ENCODE measurements around the gene C2CD5.
"Not testable (repeated sequence)": the region's sequence is repeated elsewhere in the genome, so short reads cannot be mapped to it uniquely, and the experiment has no call there.

Gene C2CD5

GRCh38 chr12:22477166-22477893, 67.0 kb downstream of the C2CD5 start:
- DNase-seq (ENCODE audit: low read depth in 2 of 2) = no peak

- no peak for DNase-seq (ENCODE audit: low read depth in 2 of 2)
These were observed 68.2 kb downstream of the C2CD5 start for GRCh38 chr12:22476133-22476532.

- no peak for DNase-seq (ENCODE audit: low read depth in 2 of 2)
These were observed 69.2 kb downstream of the C2CD5 start for GRCh38 chr12:22474970-22475720.

DNA sequence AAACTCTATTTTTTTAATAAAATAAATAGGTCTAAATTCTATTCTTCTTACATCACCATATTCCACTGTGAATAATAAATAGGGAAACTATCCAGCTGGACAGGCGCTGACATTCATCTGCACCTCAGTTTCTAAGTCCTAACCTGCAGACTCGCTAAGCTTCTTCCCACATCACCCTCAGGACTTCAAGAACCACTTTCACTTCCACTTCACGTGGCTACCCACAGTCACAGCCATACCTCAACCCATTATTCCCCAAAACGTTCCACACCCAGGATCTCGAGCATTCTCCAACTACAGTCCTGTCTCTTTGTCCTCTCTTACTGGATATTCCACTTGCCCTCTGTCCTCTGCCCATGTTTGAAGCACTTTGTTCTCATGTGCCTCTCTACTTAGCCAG, 71.1 kb downstream of the C2CD5 start:
- DNase-seq (ENCODE audit: low read depth in 2 of 2) = no peak

GRCh38 chr12:22467190-22467589, 77.2 kb downstream of the C2CD5 start:
- no peak for DNase-seq (ENCODE audit: low read depth in 2 of 2)

- DNase-seq (ENCODE audit: low read depth in 2 of 2) = no peak
These were observed 81.0 kb downstream of the C2CD5 start for GRCh38 chr12:22463306-22463705.

- no peak for DNase-seq (ENCODE audit: low read depth in 2 of 2)
These were observed 82.6 kb downstream of the C2CD5 start for GRCh38 chr12:22461786-22462185.

DNA sequence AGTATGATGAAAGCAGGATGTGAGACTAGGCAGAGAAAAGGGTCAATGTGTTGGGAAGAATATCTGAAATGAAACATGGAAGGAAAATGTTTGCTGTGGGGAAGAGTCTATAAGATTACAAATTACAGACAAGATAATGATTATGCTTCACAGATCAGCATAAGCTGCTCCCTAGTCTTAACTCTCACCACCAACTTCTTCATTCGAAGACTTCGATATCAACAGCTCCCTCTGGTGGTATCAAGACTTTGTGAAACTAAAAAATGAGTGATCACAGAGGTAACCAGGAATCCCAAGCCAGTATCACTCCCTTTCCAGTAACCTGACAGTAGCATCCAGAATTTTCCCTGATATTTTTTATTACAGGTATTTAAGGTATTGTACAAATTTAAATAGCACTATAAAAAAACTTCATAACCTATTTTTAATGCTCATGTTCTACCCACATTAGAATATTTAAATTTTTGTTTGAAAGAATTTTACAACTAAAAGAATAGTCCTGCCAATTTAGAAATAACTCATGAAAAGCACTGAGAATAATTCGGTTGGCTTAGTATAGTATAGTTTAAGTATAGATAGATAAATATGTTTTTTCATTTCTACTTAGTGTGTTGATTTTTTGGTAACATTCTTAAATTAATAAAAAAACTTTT, 84.4 kb downstream of the C2CD5 start:
- DNase-seq (ENCODE audit: low read depth in 2 of 2) = no peak

GRCh38 chr12:22458298-22458937, 85.9 kb downstream of the C2CD5 start:
- DNase-seq (ENCODE audit: low read depth in 2 of 2) = no peak

GRCh38 chr12:22457085-22457484, 87.3 kb downstream of the C2CD5 start:
- no peak for DNase-seq (ENCODE audit: low read depth in 2 of 2)

DNA sequence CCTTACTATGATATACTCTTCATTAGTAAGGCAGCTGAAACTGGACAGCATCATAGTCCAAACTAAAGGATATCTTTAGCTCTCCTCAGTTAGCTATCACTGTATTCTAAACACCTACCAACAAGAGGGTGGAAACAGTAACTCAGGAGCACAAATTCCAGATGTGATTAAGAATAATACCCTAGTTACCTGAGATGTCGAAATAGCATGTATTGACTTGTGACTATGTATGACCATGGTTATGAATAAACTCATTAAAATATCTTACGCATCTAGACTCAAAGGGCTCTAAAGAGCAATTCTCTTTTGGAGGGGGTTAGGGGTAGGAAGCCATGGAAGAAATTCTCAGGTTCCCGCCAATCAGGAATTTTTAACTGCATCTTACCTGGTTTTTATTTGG, 90.8 kb downstream of the C2CD5 start:
- no peak for DNase-seq (ENCODE audit: low read depth in 2 of 2)

- DNase-seq (ENCODE audit: low read depth in 2 of 2) = no peak
These were observed 97.1 kb downstream of the C2CD5 start for GRCh38 chr12:22447223-22447622.

GRCh38 chr12:22444317-22444665, 100.1 kb downstream of the C2CD5 start:
- DNase-seq (ENCODE audit: low read depth in 2 of 2) = not testable (repeated sequence)

- peak in 1 of 2 donors; percentile 24 for DNase-seq (ENCODE audit: low read depth in 2 of 2)
These were observed 100.7 kb downstream of the C2CD5 start for GRCh38 chr12:22443379-22444316.

DNA sequence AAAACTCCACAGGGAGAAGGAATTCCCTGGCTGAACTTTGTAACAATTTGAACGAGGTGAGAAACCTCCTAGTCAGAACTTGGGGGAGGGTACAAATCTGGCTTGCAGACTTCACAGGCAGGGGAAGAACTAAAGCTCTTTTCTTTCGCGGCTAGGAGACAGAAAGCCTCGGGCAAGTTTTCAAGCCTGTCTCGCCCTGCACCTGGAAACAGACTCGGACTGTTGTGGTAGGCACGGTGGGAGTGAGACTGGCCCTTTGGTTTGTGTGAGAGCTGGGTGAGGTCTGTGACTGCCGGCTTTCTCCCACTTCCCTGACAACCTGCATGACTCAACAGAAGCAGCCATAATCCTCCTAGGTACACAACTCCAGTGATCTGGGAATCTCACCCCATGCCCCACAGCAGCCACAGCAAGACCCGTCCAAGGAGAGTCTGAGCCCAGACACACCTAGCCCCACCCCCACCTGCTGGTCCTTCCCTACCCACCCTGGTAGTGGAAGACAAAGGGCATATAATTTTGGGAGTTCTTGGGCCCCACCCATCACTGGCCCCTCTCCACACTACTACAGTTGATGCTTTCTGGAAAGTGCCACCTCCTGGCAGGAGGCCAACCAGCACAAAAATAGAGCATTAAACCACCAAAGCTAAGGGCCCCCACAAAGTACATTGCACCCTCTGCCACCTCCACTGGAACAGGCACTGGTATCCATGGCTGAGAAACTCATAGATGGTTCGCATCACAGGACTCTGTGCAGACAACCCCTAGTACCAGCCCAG, 107.1 kb downstream of the C2CD5 start:
- DNase-seq (ENCODE audit: low read depth in 2 of 2) = no peak

GRCh38 chr12:22435583-22435982, 108.8 kb downstream of the C2CD5 start:
- no peak for DNase-seq (ENCODE audit: low read depth in 2 of 2)

- DNase-seq (ENCODE audit: low read depth in 2 of 2) = no peak
These were observed 112.6 kb downstream of the C2CD5 start for GRCh38 chr12:22431693-22432251.

DNA sequence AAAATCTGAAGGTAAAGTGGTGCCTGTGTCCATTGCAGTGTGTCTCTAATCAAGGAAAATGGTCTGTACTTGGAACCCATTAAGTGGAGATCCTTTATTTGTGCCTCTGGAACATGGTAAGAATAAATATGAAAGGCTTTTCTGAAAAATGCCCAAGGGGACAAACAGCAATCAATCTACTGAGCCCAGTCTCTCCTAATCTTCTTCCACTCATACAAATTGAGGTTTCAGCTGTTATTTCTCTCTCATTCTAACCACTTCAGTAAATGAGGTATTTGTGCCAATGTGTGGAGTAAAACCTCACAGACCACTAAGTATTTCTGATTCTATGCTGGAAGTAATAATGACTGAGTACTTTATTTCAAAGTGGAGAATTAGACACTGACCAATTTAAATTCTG, 127.5 kb downstream of the C2CD5 start:
- DNase-seq (ENCODE audit: low read depth in 2 of 2) = no peak

DNA sequence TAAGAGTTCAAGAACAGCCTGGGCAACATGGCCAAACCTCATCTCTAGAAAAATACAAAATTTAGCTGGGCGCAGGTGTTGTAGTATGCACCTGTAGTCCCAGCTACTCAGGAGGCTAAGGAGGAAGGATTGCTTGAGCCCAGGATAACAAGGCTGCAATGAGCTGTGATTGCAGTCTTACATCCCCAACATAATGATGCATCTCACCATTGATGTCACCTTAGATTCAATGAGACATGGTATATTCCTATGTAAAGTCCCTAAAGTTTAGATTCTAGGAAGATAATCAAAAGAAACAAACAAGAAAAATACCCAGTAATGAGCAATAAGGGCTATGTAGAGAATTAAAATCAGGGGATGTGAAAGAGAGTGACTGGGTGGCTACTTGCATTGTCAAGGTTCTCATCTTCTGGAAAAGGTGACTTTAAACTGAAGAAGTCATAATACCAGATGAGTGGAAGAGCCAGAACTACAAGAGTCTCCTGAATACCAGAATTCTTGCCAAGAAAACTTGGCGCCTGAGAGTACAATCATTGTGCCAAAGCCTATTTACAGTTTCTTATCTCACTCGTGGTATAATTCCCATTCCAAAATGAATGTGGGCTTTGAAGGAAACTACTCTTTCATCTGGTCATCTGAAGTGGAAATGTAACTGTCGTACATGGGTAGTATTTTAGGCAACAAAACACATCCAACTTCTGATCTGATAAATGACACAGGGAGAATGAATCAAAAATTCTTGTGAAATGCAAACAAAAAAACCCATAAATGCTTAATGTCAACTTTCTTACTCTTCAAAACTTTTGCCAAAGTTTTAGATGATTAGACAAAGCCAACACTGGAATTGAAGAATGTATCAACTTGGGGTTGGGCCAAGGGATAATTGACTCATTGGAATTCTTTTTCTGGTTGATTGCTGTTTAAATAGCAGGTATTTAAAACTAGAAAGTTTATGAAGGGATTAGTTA, 128.7 kb downstream of the C2CD5 start:
- DNase-seq (ENCODE audit: low read depth in 2 of 2) = no peak

Data from stimulated activated CD8-positive, alpha-beta memory T cell treated with anti-CD3 and anti-CD28 coated beads, Interleukin-15, amount 100 ng/mL, for 4 hours (primary cell).